Parathyroid adenoma (tissue), 2 donors: ENCODE measurements around the gene TUBB3.

Source experiments
- H2AFZ ChIP-seq: fragments of 300-600 bp; sonication (generic); one replicate; pipeline ENCODE4 v1.7.0; 2017; ENCODE audit warnings: antibody characterized with exemption, mild to moderate bottlenecking
- H3K27ac ChIP-seq: fragments of 300-600 bp; sonication (generic); one replicate; pipeline ENCODE4 v1.7.0; 2017
- H3K27me3 ChIP-seq: fragments of 300-600 bp; sonication (generic); one replicate; pipeline ENCODE4 v1.7.0; 2017; ENCODE audit warnings: low read length; ENCODE audit not compliant: control insufficient read depth, insufficient read depth
- H3K36me3 ChIP-seq: fragments of 300-600 bp; sonication (generic); one replicate; pipeline ENCODE4 v1.7.0; 2017; ENCODE audit warnings: low read length; ENCODE audit not compliant: control insufficient read depth, insufficient read depth
- H3K4me1 ChIP-seq: fragments of 300-600 bp; sonication (generic); one replicate; pipeline ENCODE4 v1.7.0; 2017; ENCODE audit warnings: control low read depth
- H3K4me2 ChIP-seq: fragments of 300-600 bp; sonication (generic); one replicate; pipeline ENCODE4 v1.7.0; 2017; ENCODE audit warnings: low read length
- H3K4me3 ChIP-seq: fragments of 300-600 bp; sonication (generic); one replicate; pipeline ENCODE4 v1.7.0; 2017; ENCODE audit warnings: low read depth, low read length
- H3K79me2 ChIP-seq: fragments of 300-600 bp; sonication (generic); one replicate; pipeline ENCODE4 v1.7.0; 2017; ENCODE audit warnings: control low read depth
- H3K9ac ChIP-seq: fragments of 300-600 bp; sonication (generic); one replicate; pipeline ENCODE4 v1.7.0; 2017; ENCODE audit warnings: mild to moderate bottlenecking
- H3K9me3 ChIP-seq: fragments of 300-600 bp; sonication (generic); one replicate; pipeline ENCODE4 v1.7.0; 2017; ENCODE audit warnings: low read length; ENCODE audit not compliant: control insufficient read depth
- CTCF ChIP-seq: fragments of 300-600 bp; sonication (generic); IDR thresholded peaks from one replicate; pipeline ENCODE4 v1.7.0; 2017; ENCODE audit warnings: antibody characterized with exemption, mild to moderate bottlenecking
- donor health status: primary hyperparathyroidism.

Gene TUBB3

GRCh38 chr16:89905511-89906139, 17.5 kb upstream of the TUBB3 start:
- no peak for TF ChIP-seq CTCF
- H3K9me3 ChIP-seq = no peaks in the 10 kb centered on the region
- H3K27ac ChIP-seq = no peak overlapping the region
- H3K9ac ChIP-seq = no peak overlapping the region
- H3K27me3 ChIP-seq = no peaks in the 10 kb centered on the region
- H3K79me2 ChIP-seq = peaks cover 2% of the 10 kb centered on the region
- H3K4me1 ChIP-seq = no peaks in the 10 kb centered on the region
- H2AFZ ChIP-seq = no peak overlapping the region
- no peak overlapping the region for H3K4me2 ChIP-seq
- no peak overlapping the region for H3K4me3 ChIP-seq
- H3K36me3 ChIP-seq = no peaks in the 10 kb centered on the region

DNA sequence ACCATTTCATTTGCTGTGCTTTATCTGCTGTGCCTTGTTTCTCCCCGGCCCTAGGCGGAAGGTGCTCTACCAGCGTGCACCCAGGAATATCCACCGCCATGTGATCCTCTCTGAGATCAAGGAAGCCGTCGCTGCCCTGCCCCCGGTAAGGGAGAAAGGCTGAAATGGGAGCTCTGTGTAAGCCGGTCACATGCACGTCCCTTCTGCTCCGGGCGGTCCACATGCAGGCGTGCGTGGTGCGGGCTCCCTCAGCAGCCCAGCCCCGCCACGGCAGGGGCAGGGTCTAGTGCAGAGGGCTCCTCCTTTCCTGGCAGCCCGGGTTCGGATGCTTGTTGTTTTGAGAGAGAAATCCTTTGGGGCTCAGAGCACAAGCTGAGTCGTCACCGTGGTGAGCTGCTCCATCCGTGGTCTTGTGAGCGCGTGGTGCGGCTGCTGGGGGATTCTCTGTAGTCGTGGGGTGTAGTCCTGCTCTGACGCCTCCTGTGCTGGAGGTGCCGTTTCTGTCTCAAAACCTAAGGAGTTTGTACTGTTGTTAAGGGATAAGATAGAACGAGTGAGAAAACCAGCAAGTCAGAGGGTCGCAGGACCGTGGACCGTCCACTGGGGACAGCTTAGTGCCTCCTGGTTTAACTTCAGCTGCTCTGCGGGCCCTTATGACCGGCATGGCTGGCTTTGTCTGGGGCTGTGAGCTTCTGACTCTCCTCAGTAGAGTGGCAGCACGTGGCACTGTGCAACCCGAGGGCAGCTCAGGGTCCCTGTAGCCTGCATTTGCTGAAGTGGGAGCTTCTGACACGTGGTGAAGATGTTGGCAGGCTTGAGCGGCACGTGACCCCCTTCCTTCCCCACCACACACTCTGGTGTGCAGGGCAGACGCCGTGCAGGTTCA, 16.8 kb upstream of the TUBB3 start:
- H3K79me2 ChIP-seq = no peaks in the 10 kb centered on the region
- no peaks in the 10 kb centered on the region for H3K36me3 ChIP-seq
- H3K9me3 ChIP-seq = no peaks in the 10 kb centered on the region
- no peak for TF ChIP-seq CTCF
- no peaks in the 10 kb centered on the region for H3K27me3 ChIP-seq
- H3K4me3 ChIP-seq = no peak overlapping the region
- no peak overlapping the region for H3K4me2 ChIP-seq
- no peak overlapping the region for H3K9ac ChIP-seq
- H3K27ac ChIP-seq = no peak overlapping the region
- H3K4me1 ChIP-seq = no peaks in the 10 kb centered on the region
- no peak overlapping the region for H2AFZ ChIP-seq

- Histone ChIP-seq H3K9me3 (no peaks in the 10 kb centered on the region), H3K36me3 (no peaks in the 10 kb centered on the region), H3K9ac (no peak overlapping the region), H3K27me3 (no peaks in the 10 kb centered on the region), H3K79me2 (no peaks in the 10 kb centered on the region), H3K4me3 (no peak overlapping the region), H3K4me2 (no peak overlapping the region), H2AFZ (no peak overlapping the region), H3K27ac (no peak overlapping the region), H3K4me1 (no peaks in the 10 kb centered on the region)
- TF ChIP-seq CTCF = no peak
Measured at GRCh38 chr16:89907055-89907814, 15.9 kb upstream of the TUBB3 start.

DNA sequence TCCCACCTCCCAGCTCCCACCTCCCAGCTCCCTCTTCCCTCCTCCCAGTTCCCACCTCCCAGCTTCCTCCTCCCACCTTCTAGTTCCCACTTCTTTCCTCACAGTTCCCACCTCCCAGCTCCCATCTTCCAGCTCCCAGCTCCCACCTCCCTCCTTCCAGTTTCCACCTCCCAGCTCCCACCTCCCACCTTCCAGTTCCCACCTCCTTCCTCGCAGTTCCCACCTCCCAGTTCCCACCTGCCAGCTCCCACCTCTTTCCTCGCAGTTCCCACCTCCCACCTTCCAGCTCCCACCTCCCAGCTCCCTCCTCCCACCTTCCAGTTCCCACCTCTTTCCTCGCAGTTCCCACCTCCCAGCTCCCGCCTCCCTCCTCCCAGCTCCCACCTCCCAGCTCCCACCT, 14.9 kb upstream of the TUBB3 start:
- no peaks in the 10 kb centered on the region for H3K4me1 ChIP-seq
- no peaks in the 10 kb centered on the region for H3K36me3 ChIP-seq

More for the DNA sequence above, 14.9 kb upstream of the TUBB3 start:
- no peak overlapping the region for H3K4me2 ChIP-seq
- H3K9ac ChIP-seq = no peak overlapping the region
- no peaks in the 10 kb centered on the region for H3K27me3 ChIP-seq
- TF ChIP-seq CTCF = no peak
- no peaks in the 10 kb centered on the region for H3K79me2 ChIP-seq
- no peak overlapping the region for H3K27ac ChIP-seq
- no peaks in the 10 kb centered on the region for H3K9me3 ChIP-seq
- no peak overlapping the region for H2AFZ ChIP-seq
- H3K4me3 ChIP-seq = no peak overlapping the region
